EH (cell line): Measurements from ENCODE around the gene DYNC1H1.

Source experiments
- DNase-seq: peaks from one replicate; pipeline ENCODE4 v3.0.0-alpha.2; 2015; ENCODE audit warnings: low read depth

Gene DYNC1H1

GRCh38 chr14:101944451-101944850 lies 19.9 kb upstream of the DYNC1H1 start:
- no peak for DNase-seq

GRCh38 chr14:101945171-101945570 lies 19.2 kb upstream of the DYNC1H1 start:
- no peak for DNase-seq

- no peak for DNase-seq
These were observed 16.8 kb upstream of the DYNC1H1 start for GRCh38 chr14:101947577-101947903.

GRCh38 chr14:101947904-101948665 lies 16.3 kb upstream of the DYNC1H1 start:
- DNase-seq = peak; percentile 100

- no peak for DNase-seq
These were observed 15.6 kb upstream of the DYNC1H1 start for GRCh38 chr14:101948666-101949216.

- DNase-seq = no peak
These were observed 14.3 kb upstream of the DYNC1H1 start for GRCh38 chr14:101950100-101950499.

GRCh38 chr14:101950516-101951215 lies 13.7 kb upstream of the DYNC1H1 start:
- DNase-seq = no peak

- DNase-seq = no peak
These were observed 11.2 kb upstream of the DYNC1H1 start for GRCh38 chr14:101953151-101953550.

GRCh38 chr14:101954501-101954900 lies 9.9 kb upstream of the DYNC1H1 start:
- DNase-seq = no peak

- no peak for DNase-seq
These were observed 8.6 kb upstream of the DYNC1H1 start for GRCh38 chr14:101955695-101956161.

- DNase-seq = no peak
These were observed 8.0 kb upstream of the DYNC1H1 start for GRCh38 chr14:101956179-101956885.

GRCh38 chr14:101957406-101958234 lies 6.8 kb upstream of the DYNC1H1 start:
- DNase-seq = no peak

- no peak for DNase-seq
These were observed 5.8 kb upstream of the DYNC1H1 start for GRCh38 chr14:101958418-101959180.

GRCh38 chr14:101959277-101959676 lies 5.1 kb upstream of the DYNC1H1 start:
- peak; percentile 28 for DNase-seq

- peak; percentile 30 for DNase-seq
These were observed 4.1 kb upstream of the DYNC1H1 start for GRCh38 chr14:101960225-101960624.

- peak; percentile 83 for DNase-seq
These were observed 3.2 kb upstream of the DYNC1H1 start for GRCh38 chr14:101961011-101961721.

GRCh38 chr14:101961746-101962502 lies 2.4 kb upstream of the DYNC1H1 start:
- DNase-seq = no peak

GRCh38 chr14:101962503-101962874 lies 1.9 kb upstream of the DYNC1H1 start:
- DNase-seq = peak; percentile 93

GRCh38 chr14:101963052-101963451 lies 1.3 kb upstream of the DYNC1H1 start:
- DNase-seq = no peak
